HCT116 (cell line): ENCODE results near the gene FRMD4A. TPM values are rescaled to one million over a fixed set of nuclear protein-coding genes. Genes with fewer than 3 reads are reported as not detected.

Source experiments
- ATAC-seq: fragments of 200-7000 bp; cut with Tn5 transposase; 2 replicates; pipeline ENCODE4 v1.9.1; 2020; ENCODE audit warnings: mild to moderate bottlenecking, moderate library complexity
- BruUV-seq: library from RNA; stranded (reverse); fragments of 400-500 nt; replicated peaks from 2 replicates; lab custom pipeline; 2021; lab: Mats Ljungman, UMichigan
- CTCF ChIA-PET: fragments of 300-600 bp; sonication (Branson Sonifier 250); formaldehyde crosslinking; loops from one replicate; lab custom pipeline; 2021; ENCODE audit warnings: antibody characterized with exemption; lab: Charles Lee
- POLR2A ChIA-PET: fragments of 300-600, 350-600 bp; sonication (Branson Sonifier 250); formaldehyde crosslinking; loops from one replicate; lab custom pipeline; 2021; ENCODE audit warnings: antibody characterized with exemption; lab: Charles Lee
- RAD21 ChIA-PET, 2 experiments: fragments of 300-600 bp; sonication (Branson Sonifier 250); formaldehyde crosslinking; loops; one replicate each; lab custom pipeline; 2023; ENCODE audit warnings: low total read pairs in 2 of 2; ENCODE audit not compliant: uncharacterized antibody in 2 of 2, unreplicated experiment in 2 of 2, low non-redundant PET in 1 of 2; lab: Charles Lee
- DNase-seq: peaks from one replicate; pipeline ENCODE4 v3.0.0-alpha.2; 2010; ENCODE audit warnings: low read depth, low spot score
- H2AFZ ChIP-seq: fragments of 200-600 bp; shearing (Covaris generic), sonication (generic); 2 replicates; pipeline ENCODE4 v1.6.1; 2017; ENCODE audit warnings: low read depth, mixed run types, mixed read lengths, antibody characterized with exemption, low read length; ENCODE audit not compliant: poor library complexity, severe bottlenecking
- H3K27ac ChIP-seq: 2 replicates; pipeline ENCODE4 v1.5.1; 2012; ENCODE audit warnings: low read depth, low read length
- H3K27me3 ChIP-seq: fragments of 200-600 bp; sonication (generic); 2 replicates; pipeline ENCODE4 v1.6.1; 2016; ENCODE audit warnings: mixed run types, low read length, mixed read lengths; ENCODE audit not compliant: insufficient read depth
- H3K36me3 ChIP-seq, 2 experiments: fragments of 200-500 bp in 1 of 2; fragments of 200-600 bp in 1 of 2; sonication (Bioruptor generic) in 1 of 2; sonication (generic) in 1 of 2; 2 replicates each; pipeline versions ENCODE4 v1.5.1 to v1.6.1; 2014 to 2016; ENCODE audit warnings: low read length in 2 of 2, inconsistent platforms in 1 of 2, mixed read lengths in 1 of 2, mixed run types in 1 of 2; ENCODE audit not compliant: insufficient read depth in 2 of 2, control insufficient read depth in 1 of 2
- H3K4me1 ChIP-seq, 2 experiments: fragments of 200-600 bp in 1 of 2; sonication (generic) in 1 of 2; 2 replicates each; pipeline versions ENCODE4 v1.5.1 to v1.6.1; 2012 to 2017; ENCODE audit warnings: low read length in 2 of 2, inconsistent platforms in 1 of 2, mild to moderate bottlenecking in 1 of 2, mixed read lengths in 1 of 2, mixed run types in 1 of 2, moderate library complexity in 1 of 2; ENCODE audit not compliant: insufficient read depth in 2 of 2, control insufficient read depth in 1 of 2
- H3K4me2 ChIP-seq: fragments of 200-600 bp; sonication (generic); 2 replicates; pipeline ENCODE4 v1.6.1; 2017; ENCODE audit warnings: mixed run types, low read length, mixed read lengths
- H3K4me3 ChIP-seq, 2 experiments: fragments of 200-600 bp in 1 of 2; sonication (generic) in 1 of 2; replicated peaks in 1 of 2; 2 replicates each; pipeline ENCODE4 v1.5.1; 2011 to 2016; ENCODE audit warnings: low read length in 2 of 2, control low read depth in 1 of 2, low read depth in 1 of 2, mild to moderate bottlenecking in 1 of 2, mixed read lengths in 1 of 2, mixed run types in 1 of 2
- H3K79me2 ChIP-seq: fragments of 200-600 bp; sonication (generic); 2 replicates; pipeline ENCODE4 v1.6.1; 2017; ENCODE audit warnings: mild to moderate bottlenecking, mixed run types, low read length, moderate library complexity, mixed read lengths; ENCODE audit not compliant: insufficient read depth
- H3K9ac ChIP-seq: fragments of 200-600 bp; sonication (generic); 2 replicates; pipeline ENCODE4 v1.6.1; 2016; ENCODE audit warnings: low read length, mixed read lengths
- H3K9me2 ChIP-seq: fragments of 200-600 bp; sonication (generic), shearing (Covaris generic); 2 replicates; pipeline ENCODE4 v1.6.1; 2017; ENCODE audit warnings: mixed run types, mild to moderate bottlenecking, moderate library complexity; ENCODE audit not compliant: insufficient read depth
- H3K9me3 ChIP-seq, 2 experiments: fragments of 200-500 bp in 1 of 2; fragments of 200-600 bp in 1 of 2; sonication (Bioruptor generic) in 1 of 2; sonication (generic) in 1 of 2; 2 replicates each; pipeline ENCODE4 v1.6.1; 2014 to 2017; ENCODE audit warnings: low read length in 2 of 2, mixed read lengths in 2 of 2, inconsistent platforms in 1 of 2, low read depth in 1 of 2, mild to moderate bottlenecking in 1 of 2, mixed run types in 1 of 2, moderate library complexity in 1 of 2; ENCODE audit not compliant: control insufficient read depth in 1 of 2, insufficient read depth in 1 of 2
- H4K20me1 ChIP-seq: fragments of 200-600 bp; sonication (generic), shearing (Covaris generic); 2 replicates; pipeline ENCODE4 v1.6.1; 2017; ENCODE audit warnings: mixed run types, mild to moderate bottlenecking, moderate library complexity; ENCODE audit not compliant: insufficient read depth
- CTCF ChIP-seq, 3 experiments: fragments of 200-600 bp in 1 of 3; sonication (generic) in 1 of 3; IDR thresholded peaks in 2 of 3; conservative IDR thresholded peaks in 1 of 3; 2 replicates each; pipeline ENCODE4 v1.5.1; 2012 to 2017; ENCODE audit warnings: low read depth in 2 of 3, low read length in 2 of 3, antibody characterized with exemption in 1 of 3, borderline replicate concordance in 1 of 3, control low read depth in 1 of 3, mild to moderate bottlenecking in 1 of 3, mixed read lengths in 1 of 3, mixed run types in 1 of 3, moderate library complexity in 1 of 3; ENCODE audit not compliant: insufficient read depth in 1 of 3
- JUND ChIP-seq: IDR thresholded peaks from 2 replicates; pipeline ENCODE4 v1.6.1; 2012
- POLR2A ChIP-seq: IDR thresholded peaks from 2 replicates; pipeline ENCODE4 v1.7.0; 2011; ENCODE audit warnings: borderline replicate concordance; ENCODE audit not compliant: insufficient read depth, insufficient read length; ENCODE audit errors: extremely low read depth
- REST ChIP-seq: IDR thresholded peaks from 2 replicates; pipeline ENCODE4 v1.6.1; 2012; ENCODE audit warnings: low read depth
- intact Hi-C: fragments of 100-400 bp; cut with micrococcal nuclease; formaldehyde crosslinking; loops from 2 replicates; pipeline ENCODE4 v1.10.0; 2022
- total RNA-seq: library from RNA; stranded (reverse); gene quantifications from one replicate; pipeline ENCODE4 v1.2.1, GENCODE V29; 2021; ENCODE audit not compliant: unreplicated experiment

FRMD4A gene
- total RNA-seq, 1 experiment from 2014 or later = 0.20 TPM

GRCh38 chr10:13773043-13773442 is 557.7 kb downstream of the FRMD4A start:
- no peak overlapping the region for H2AFZ ChIP-seq
- no peak for DNase-seq
- ATAC-seq = no peak
- no TSS peak for BruUV-seq
- H3K4me3 ChIP-seq = no peak overlapping the region
- CTCF ChIA-PET = no interaction called here
- H3K27ac ChIP-seq = no peak overlapping the region
- H3K9ac ChIP-seq = no peak overlapping the region
- POLR2A ChIA-PET = interaction anchor here (0.6 kb wide), 1 partner anchor 128 kb away, joined by 3 read pairs; no protein-coding TSS in a partner anchor
- intact Hi-C loops = no loop called here
- RAD21 ChIA-PET = no interaction called here
- no peaks in the 10 kb centered on the region for H3K36me3 ChIP-seq
- H3K9me3 ChIP-seq = no peaks in the 10 kb centered on the region
- peaks cover 10% of the 10 kb centered on the region; the same call in 1 of the 2 replicates for H3K27me3 ChIP-seq
- H3K4me2 ChIP-seq = no peak overlapping the region
- H3K4me1 ChIP-seq = no peaks in the 10 kb centered on the region
- no peaks in the 10 kb centered on the region for H4K20me1 ChIP-seq
- H3K79me2 ChIP-seq = no peaks in the 10 kb centered on the region
- TF ChIP-seq POLR2A (no peak), CTCF (IDR thresholded peaks at IDR 0.05 in 2 of 3, conservative IDR thresholded peaks at IDR 0.05 in 1 of 3; ENCODE audit: borderline replicate concordance in 1 of 3, insufficient read depth in 1 of 3, low read depth in 2 of 3, low read length in 2 of 3) (no peak), JUND (no peak), REST (no peak)
- TF ChIP-seq, all 23 proteins: peak for 0
- H3K9me2 ChIP-seq = no peaks in the 10 kb centered on the region
